A673 (cell line): ENCODE results near the gene CEP57L1. TPM values are rescaled to one million over a fixed set of nuclear protein-coding genes. Genes with fewer than 3 reads are reported as not detected.

Source experiments
- BruUV-seq: library from RNA; stranded (reverse); fragments of 400-500 nt; replicated peaks from 2 replicates; lab custom pipeline; 2021; lab: Mats Ljungman, UMichigan
- CTCF ChIA-PET: fragments of 300-600 bp; sonication (Branson Sonifier 250); formaldehyde crosslinking; loops from one replicate; lab custom pipeline; 2022; ENCODE audit warnings: antibody characterized with exemption; lab: Charles Lee
- POLR2A ChIA-PET: fragments of 300-600 bp; sonication (Branson Sonifier 250); formaldehyde crosslinking; loops from one replicate; lab custom pipeline; 2022; ENCODE audit warnings: antibody characterized with exemption; ENCODE audit not compliant: low non-redundant PET; lab: Charles Lee
- DNase-seq: peaks from one replicate; pipeline ENCODE4 v3.0.0-alpha.2; 2015; ENCODE audit warnings: low spot score
- H3K27ac ChIP-seq: fragments of 200-600 bp; sonication (generic); 2 replicates; pipeline ENCODE4 v1.5.1; 2016; ENCODE audit warnings: mixed run types, low read depth, mild to moderate bottlenecking, mixed read lengths, antibody characterized with exemption, low read length; ENCODE audit not compliant: poor library complexity, severe bottlenecking
- H3K27me3 ChIP-seq: fragments of 200-600 bp; sonication (generic); replicated peaks from 2 replicates; pipeline ENCODE4 v1.6.1; 2017; ENCODE audit warnings: mixed run types, low read depth, mild to moderate bottlenecking, mixed read lengths, antibody characterized with exemption, low read length; ENCODE audit not compliant: insufficient read depth, poor library complexity
- H3K36me3 ChIP-seq: fragments of 200-600 bp; sonication (generic); 2 replicates; pipeline ENCODE4 v1.6.1; 2016; ENCODE audit warnings: mixed run types, mild to moderate bottlenecking, mixed read lengths, antibody characterized with exemption, low read length; ENCODE audit not compliant: insufficient read depth, poor library complexity, severe bottlenecking
- H3K4me1 ChIP-seq: fragments of 200-600 bp; sonication (generic); 2 replicates; pipeline ENCODE4 v1.6.1; 2017; ENCODE audit warnings: mixed run types, mild to moderate bottlenecking, mixed read lengths, antibody characterized with exemption, low read length; ENCODE audit not compliant: insufficient read depth, poor library complexity, severe bottlenecking
- H3K4me3 ChIP-seq: fragments of 200-600 bp; sonication (generic); 2 replicates; pipeline ENCODE4 v1.5.1; 2016; ENCODE audit warnings: low read depth, mixed run types, mild to moderate bottlenecking, mixed read lengths, low read length; ENCODE audit not compliant: poor library complexity, severe bottlenecking
- H3K9me3 ChIP-seq: fragments of 200-600 bp; sonication (generic); 2 replicates; pipeline ENCODE4 v1.6.1; 2016; ENCODE audit warnings: mixed run types, low read depth, mild to moderate bottlenecking, mixed read lengths, antibody characterized with exemption, low read length; ENCODE audit not compliant: poor library complexity, severe bottlenecking
- CTCF ChIP-seq: fragments of 300-800, 200-600 bp; sonication (generic); conservative IDR thresholded peaks from 2 replicates; pipeline ENCODE4 v1.5.1; 2017; ENCODE audit warnings: low read depth, mild to moderate bottlenecking, antibody characterized with exemption, low read length, moderate library complexity, mixed read lengths
- EZH2 ChIP-seq: fragments of 200-600 bp; sonication (generic); IDR thresholded peaks from 2 replicates; pipeline ENCODE4 v1.6.1; 2017; ENCODE audit warnings: borderline replicate concordance, low read depth, mild to moderate bottlenecking, mixed read lengths, antibody characterized with exemption, low read length; ENCODE audit not compliant: poor library complexity, severe bottlenecking
- intact Hi-C: fragments of 100-400 bp; cut with micrococcal nuclease; formaldehyde crosslinking; loops from one replicate; pipeline ENCODE4 v1.10.0; 2022; ENCODE audit not compliant: unreplicated experiment
- total RNA-seq: library from RNA; stranded (reverse); gene quantifications from 2 replicates; pipeline ENCODE4 v1.2.3, GENCODE V29; 2021

CEP57L1 gene
- total RNA-seq, 1 experiment from 2014 or later = 25.7 TPM

GRCh38 chr6:109059153-109059552, 36.2 kb upstream of the CEP57L1 start:
- TF ChIP-seq EZH2 (no peak), CTCF (no peak)
- CTCF ChIA-PET = no interaction called here
- no TSS peak for BruUV-seq
- Histone ChIP-seq H3K27me3 (no peaks in the 10 kb centered on the region), H3K4me1 (no peaks in the 10 kb centered on the region), H3K4me3 (no peak overlapping the region), H3K36me3 (no peaks in the 10 kb centered on the region), H3K9me3 (no peaks in the 10 kb centered on the region), H3K27ac (no peak overlapping the region)
- intact Hi-C loops = no loop called here
- POLR2A ChIA-PET = no interaction called here
- DNase-seq = no peak

GRCh38 chr6:109059571-109060021, 35.7 kb upstream of the CEP57L1 start:
- no peaks in the 10 kb centered on the region for H3K9me3 ChIP-seq
- CTCF ChIA-PET = no interaction called here
- H3K27ac ChIP-seq = no peak overlapping the region
- H3K27me3 ChIP-seq = no peaks in the 10 kb centered on the region
- H3K36me3 ChIP-seq = no peaks in the 10 kb centered on the region
- intact Hi-C loops = no loop called here
- no peak for TF ChIP-seq EZH2
- peak; percentile 25; the same call in 1 of the 2 replicates for TF ChIP-seq CTCF
- no peaks in the 10 kb centered on the region for H3K4me1 ChIP-seq
- H3K4me3 ChIP-seq = no peak overlapping the region
- DNase-seq = no peak
- POLR2A ChIA-PET = no interaction called here
- BruUV-seq = no TSS peak

- BruUV-seq = no TSS peak
- POLR2A ChIA-PET = no interaction called here
- Histone ChIP-seq H3K27me3 (no peaks in the 10 kb centered on the region), H3K4me3 (no peak overlapping the region), H3K9me3 (no peaks in the 10 kb centered on the region), H3K4me1 (no peaks in the 10 kb centered on the region), H3K36me3 (no peaks in the 10 kb centered on the region), H3K27ac (no peak overlapping the region)
- CTCF ChIA-PET = no interaction called here
- no peak for DNase-seq
- TF ChIP-seq CTCF (no peak), EZH2 (no peak)
- intact Hi-C loops = no loop called here
Measured at GRCh38 chr6:109060571-109060970, 34.7 kb upstream of the CEP57L1 start.
